Skeletal muscle tissue (tissue), 4 donors: ENCODE measurements around the gene WDR86. TPM values are rescaled to one million over a fixed set of nuclear protein-coding genes. Genes with fewer than 3 reads are reported as not detected.

Experiments used
- H3K27ac ChIP-seq: one replicate; pipeline ENCODE4 v1.7.0; 2013; ENCODE audit warnings: mild to moderate bottlenecking, low read depth, low read length, inconsistent platforms
- H3K27me3 ChIP-seq, 3 donors: one replicate each; pipeline ENCODE4 v1.7.0; 2013; ENCODE audit warnings: low read length in 3 of 3; ENCODE audit not compliant: control insufficient read depth in 3 of 3, insufficient read depth in 3 of 3
- H3K36me3 ChIP-seq, 3 donors: one replicate each; pipeline ENCODE4 v1.7.0; 2013; ENCODE audit warnings: low read length in 3 of 3; ENCODE audit not compliant: control insufficient read depth in 3 of 3, insufficient read depth in 3 of 3
- H3K4me1 ChIP-seq, 3 donors: one replicate each; pipeline ENCODE4 v1.7.0; 2013; ENCODE audit warnings: low read length in 3 of 3, mild to moderate bottlenecking in 3 of 3; ENCODE audit not compliant: control insufficient read depth in 3 of 3, insufficient read depth in 3 of 3
- H3K4me3 ChIP-seq, 3 donors: one replicate each; pipeline ENCODE4 v1.7.0; 2013; ENCODE audit warnings: low read length in 3 of 3
- H3K9ac ChIP-seq, 3 donors: one replicate each; pipeline ENCODE4 v1.7.0; 2013; ENCODE audit warnings: low read length in 3 of 3, mild to moderate bottlenecking in 3 of 3, moderate library complexity in 2 of 3, low read depth in 1 of 3
- H3K9me3 ChIP-seq, 3 donors: one replicate each; pipeline ENCODE4 v1.7.0; 2013; ENCODE audit warnings: low read length in 3 of 3; ENCODE audit not compliant: control insufficient read depth in 3 of 3
- total RNA-seq: library from RNA; depleted of rRNA; stranded (reverse); fragments of >200 nt; gene quantifications from one replicate; pipeline ENCODE4 v1.2.3, GENCODE V29; 2014
- donor health status: Osteomylitis.

Gene WDR86, protein sequence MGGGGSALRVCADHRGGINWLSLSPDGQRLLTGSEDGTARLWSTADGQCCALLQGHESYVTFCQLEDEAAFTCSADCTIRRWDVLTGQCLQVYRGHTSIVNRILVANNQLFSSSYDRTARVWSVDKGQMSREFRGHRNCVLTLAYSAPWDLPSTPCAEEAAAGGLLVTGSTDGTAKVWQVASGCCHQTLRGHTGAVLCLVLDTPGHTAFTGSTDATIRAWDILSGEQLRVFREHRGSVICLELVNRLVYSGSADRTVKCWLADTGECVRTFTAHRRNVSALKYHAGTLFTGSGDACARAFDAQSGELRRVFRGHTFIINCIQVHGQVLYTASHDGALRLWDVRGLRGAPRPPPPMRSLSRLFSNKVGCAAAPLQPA
- 4.7 TPM for total RNA-seq

DNA sequence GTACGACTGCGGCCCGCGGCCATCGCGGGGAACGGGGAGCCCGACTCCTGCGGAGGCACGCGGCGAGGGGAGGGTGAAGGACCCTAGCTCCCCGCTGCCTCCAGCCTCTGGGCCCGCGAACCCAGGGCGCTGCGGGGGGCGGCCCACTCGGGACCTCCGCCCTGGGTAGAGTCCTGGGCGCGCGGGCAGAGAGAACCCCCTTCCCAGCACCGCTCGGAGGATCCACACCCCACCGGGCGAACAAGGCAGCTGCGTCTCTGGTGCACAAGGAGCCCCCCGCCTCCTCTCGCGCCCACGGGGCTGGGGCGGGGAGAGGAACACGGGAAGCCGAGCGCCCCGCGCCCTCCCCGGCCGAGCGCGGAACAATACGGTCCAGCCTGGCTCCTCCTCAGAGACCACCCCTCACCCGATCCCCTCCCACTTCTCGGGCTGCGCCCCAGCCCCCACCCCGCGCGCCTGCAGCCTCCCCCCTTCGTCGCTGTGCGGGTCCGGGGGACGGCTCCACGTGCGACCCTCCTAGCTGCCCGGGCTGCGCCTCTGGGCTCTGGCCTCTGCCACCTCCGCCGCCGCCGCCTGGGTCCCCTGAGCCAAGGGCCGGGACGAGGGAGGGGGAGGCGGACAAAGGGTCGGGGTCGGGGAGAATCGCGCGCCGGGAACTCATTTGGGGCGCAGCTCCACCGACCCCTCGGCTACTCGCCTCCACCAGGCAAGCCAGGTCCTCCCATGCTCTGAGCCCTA, at the start of gene WDR86:
WDR86 (minus strand) TSS at position 372 of the 738 bp plus-strand sequence. CDS start 449 bp downstream, outside the sequence.
- H3K27me3 ChIP-seq: peaks cover 41 to 47% (median 47%) of the 10 kb centered on the region in 3 donors
- peak within 1 kb of the TSS in 2 of 3 donors; percentile 32 to 54 for H3K9ac ChIP-seq
- no peak within 1 kb of the TSS for H3K27ac ChIP-seq
- no peaks in the 10 kb centered on the region for H3K36me3 ChIP-seq
- peak within 1 kb of the TSS; percentile 23 to 56 (median 52) for H3K4me3 ChIP-seq
- peaks cover 0 to 14% (median 4%) of the 10 kb centered on the region in 3 donors for H3K4me1 ChIP-seq
- no peaks in the 10 kb centered on the region for H3K9me3 ChIP-seq

GRCh38 chr7:151457534-151457933, 47.7 kb upstream of the WDR86 start:
- Histone ChIP-seq H3K27ac (no peak overlapping the region), H3K27me3 (no peaks in the 10 kb centered on the region), H3K36me3 (no peaks in the 10 kb centered on the region), H3K9me3 (peaks cover 0 to 2% (median 0%) of the 10 kb centered on the region in 3 donors), H3K4me3 (no peak overlapping the region), H3K9ac (no peak overlapping the region), H3K4me1 (peaks cover 27 to 35% (median 33%) of the 10 kb centered on the region in 3 donors)

- Histone ChIP-seq H3K27ac (no peak overlapping the region), H3K4me1 (peaks cover 27 to 32% (median 31%) of the 10 kb centered on the region in 3 donors), H3K9ac (no peak overlapping the region), H3K9me3 (no peaks in the 10 kb centered on the region), H3K4me3 (no peak overlapping the region), H3K36me3 (no peaks in the 10 kb centered on the region), H3K27me3 (no peaks in the 10 kb centered on the region)
Observed at GRCh38 chr7:151456782-151457181, 46.9 kb upstream of the WDR86 start.

DNA sequence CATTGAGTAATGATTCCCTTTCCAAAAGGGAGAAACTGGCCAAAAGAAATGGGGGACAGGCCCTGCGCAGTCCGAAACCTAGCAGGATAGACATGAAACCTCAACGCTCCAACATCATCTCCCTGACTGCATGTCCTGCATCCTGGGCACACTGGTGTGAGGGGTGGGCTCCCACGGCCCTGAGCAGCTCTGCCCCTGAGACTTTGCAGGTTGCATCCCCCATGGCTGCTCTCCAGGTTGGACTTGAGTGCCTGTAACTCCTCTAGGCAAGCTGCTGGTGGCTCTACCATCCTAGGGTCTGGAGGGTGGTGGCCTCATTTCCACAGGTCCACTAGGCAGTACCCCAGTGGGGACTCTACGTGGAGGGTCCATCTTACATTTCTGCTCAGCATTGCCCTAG, 46.4 kb upstream of the WDR86 start:
- Histone ChIP-seq H3K36me3 (no peaks in the 10 kb centered on the region), H3K4me3 (no peak overlapping the region), H3K9ac (no peak overlapping the region), H3K9me3 (no peaks in the 10 kb centered on the region), H3K27me3 (no peaks in the 10 kb centered on the region), H3K27ac (no peak overlapping the region), H3K4me1 (peaks cover 24 to 27% (median 26%) of the 10 kb centered on the region in 3 donors)

- H3K9me3 ChIP-seq: no peaks in the 10 kb centered on the region
- no peak overlapping the region for H3K27ac ChIP-seq
- H3K36me3 ChIP-seq: no peaks in the 10 kb centered on the region
- no peak overlapping the region for H3K9ac ChIP-seq
- H3K4me1 ChIP-seq: peaks cover 18 to 21% (median 20%) of the 10 kb centered on the region in 3 donors
- H3K27me3 ChIP-seq: no peaks in the 10 kb centered on the region
- H3K4me3 ChIP-seq: no peak overlapping the region
Observed at GRCh38 chr7:151455690-151456089, 45.9 kb upstream of the WDR86 start.

GRCh38 chr7:151454932-151455530, 45.2 kb upstream of the WDR86 start:
- no peak overlapping the region for H3K27ac ChIP-seq
- no peaks in the 10 kb centered on the region for H3K9me3 ChIP-seq
- H3K4me3 ChIP-seq: no peak overlapping the region
- H3K9ac ChIP-seq: no peak overlapping the region
- H3K4me1 ChIP-seq: peaks cover 11 to 15% (median 13%) of the 10 kb centered on the region in 3 donors
- H3K36me3 ChIP-seq: no peaks in the 10 kb centered on the region
- H3K27me3 ChIP-seq: no peaks in the 10 kb centered on the region

DNA sequence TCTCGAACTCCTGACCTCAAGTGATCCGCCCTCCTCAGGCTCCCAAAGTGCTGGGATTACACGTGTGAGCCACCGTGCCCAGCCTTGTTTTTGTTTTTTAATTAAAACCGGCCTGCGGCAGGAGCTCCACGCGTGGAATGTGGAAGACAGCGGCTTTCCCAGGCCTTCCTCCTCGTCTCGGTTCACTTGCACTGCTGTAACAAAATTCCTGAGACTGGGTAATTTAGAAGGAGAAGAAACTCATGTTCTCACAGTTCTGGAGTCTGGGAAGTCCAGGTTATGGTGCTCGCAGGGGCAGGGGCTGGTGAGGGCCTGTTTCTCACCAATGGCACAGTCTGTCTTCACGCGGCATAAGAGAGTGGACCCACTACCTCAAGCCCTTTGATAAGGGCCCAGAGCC, 44.5 kb upstream of the WDR86 start:
- Histone ChIP-seq H3K4me3 (no peak overlapping the region), H3K36me3 (no peaks in the 10 kb centered on the region), H3K4me1 (peaks cover 4 to 8% (median 6%) of the 10 kb centered on the region in 3 donors), H3K27me3 (no peaks in the 10 kb centered on the region), H3K9ac (no peak overlapping the region), H3K27ac (no peak overlapping the region), H3K9me3 (no peaks in the 10 kb centered on the region)

DNA sequence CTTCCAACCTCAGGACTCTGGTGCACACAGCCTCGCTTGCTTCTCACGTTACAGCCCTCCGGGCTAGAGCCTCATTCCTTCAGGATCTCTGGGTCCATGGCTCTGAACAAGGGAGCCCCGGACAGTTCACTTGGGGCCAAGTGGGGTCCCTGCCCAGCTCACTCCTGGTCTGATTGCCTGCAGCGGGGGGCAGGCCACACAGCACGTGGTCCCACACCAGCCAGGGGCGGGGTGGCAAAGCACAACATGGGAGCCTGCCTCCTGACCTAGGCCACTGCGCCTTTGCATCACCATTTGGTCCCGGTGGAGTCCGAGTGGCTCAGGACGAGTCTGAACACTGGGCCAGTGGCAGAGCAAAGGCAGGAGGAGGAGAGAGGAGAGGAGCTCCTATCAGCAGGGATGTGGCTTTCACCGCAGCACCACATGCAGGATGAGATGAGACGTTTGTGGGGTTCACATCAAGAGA, 43.5 kb upstream of the WDR86 start:
- no peak overlapping the region for H3K9ac ChIP-seq
- H3K9me3 ChIP-seq: no peaks in the 10 kb centered on the region
- H3K4me1 ChIP-seq: peaks cover 0 to 4% (median under 1%) of the 10 kb centered on the region in 3 donors
- no peak overlapping the region for H3K27ac ChIP-seq
- H3K36me3 ChIP-seq: no peaks in the 10 kb centered on the region
- H3K4me3 ChIP-seq: no peak overlapping the region
- H3K27me3 ChIP-seq: no peaks in the 10 kb centered on the region

DNA sequence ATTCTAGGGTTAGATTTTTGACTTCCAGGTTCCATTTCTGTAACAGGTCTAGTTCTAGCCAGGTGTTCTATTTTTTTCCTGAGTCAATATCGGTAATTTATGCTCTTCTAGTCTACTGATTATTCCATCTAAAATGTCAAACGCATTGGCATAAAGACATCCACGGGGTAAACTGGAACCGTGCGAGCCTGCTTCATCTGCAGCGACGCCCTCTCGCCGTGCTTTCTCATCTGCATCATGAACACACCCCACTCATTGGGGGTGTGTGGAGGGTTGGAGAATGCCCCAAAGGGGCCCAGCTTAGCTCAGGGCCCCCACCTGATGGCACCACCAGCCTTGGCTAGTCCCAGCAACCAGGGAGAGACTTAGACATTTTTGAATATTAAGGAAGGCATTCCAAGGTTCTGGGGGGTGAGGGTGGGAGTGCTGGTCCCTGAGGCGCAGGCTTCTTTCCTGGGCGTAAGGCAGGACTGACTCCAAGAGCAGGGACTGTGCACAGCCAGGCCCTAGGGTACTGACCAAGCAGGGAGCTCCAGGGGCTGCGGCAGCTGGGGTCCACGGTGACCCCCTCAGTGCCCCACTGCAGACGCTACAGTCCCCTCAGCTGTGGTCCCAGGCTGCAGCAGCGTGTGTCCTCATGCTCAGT, 43.0 kb upstream of the WDR86 start:
- H3K36me3 ChIP-seq: no peaks in the 10 kb centered on the region
- no peaks in the 10 kb centered on the region for H3K9me3 ChIP-seq
- H3K4me3 ChIP-seq: no peak overlapping the region
- no peaks in the 10 kb centered on the region for H3K27me3 ChIP-seq
- no peak overlapping the region for H3K9ac ChIP-seq
- H3K27ac ChIP-seq: no peak overlapping the region
- peaks cover 0 to 8% (median 2%) of the 10 kb centered on the region in 3 donors for H3K4me1 ChIP-seq
